ENCODE results near the gene SAMD13. TPM values are rescaled to one million over a fixed set of nuclear protein-coding genes. Genes with fewer than 3 reads are reported as not detected.

Gene SAMD13
- total and polyA plus RNA-seq, 2 of the 8 experiments (the other 6 are each of a cell fraction or from before 2014, with no cell fraction given), result 0.86 to 2.3 TPM

DNA sequence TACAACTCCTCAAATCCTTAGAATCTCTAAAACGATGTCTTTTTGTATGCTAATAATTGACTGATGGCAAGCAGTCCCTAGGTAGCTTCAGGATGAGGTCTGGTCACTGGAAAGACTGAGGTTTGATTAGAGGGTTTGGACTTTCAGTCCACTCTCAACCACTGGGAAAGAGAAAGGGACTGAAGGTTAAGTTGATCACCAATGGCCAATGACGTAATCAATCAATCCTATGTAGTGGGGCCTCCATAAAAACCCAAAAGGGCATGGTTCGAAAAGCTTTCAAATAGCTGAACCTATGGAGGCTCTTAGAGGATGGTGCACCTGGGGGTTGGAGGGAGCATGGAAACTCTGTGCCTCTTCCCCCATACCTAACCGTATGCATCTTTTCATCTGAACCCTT lies 57.2 kb downstream of the SAMD13 start:
- H3K9me3 ChIP-seq (ENCODE audit: insufficient read depth in 2 of 2, low read depth in 1 of 2, low read length in 1 of 2), result no peaks in the 10 kb centered on the region
- no peaks in the 10 kb centered on the region for H3K23me2 ChIP-seq (ENCODE audit: low read depth, low read length)
- no peak overlapping the region for H2AK5ac ChIP-seq (ENCODE audit: low read depth, low read length)
- H3K4me3 ChIP-seq (ENCODE audit: extremely low read depth in 1 of 4, insufficient read depth in 2 of 4, low read depth in 3 of 4, low read length in 4 of 4), result no peak overlapping the region
- no peaks in the 10 kb centered on the region for H3K36me3 ChIP-seq (ENCODE audit: control insufficient read depth in 2 of 4, insufficient read depth in 4 of 4, low read length in 3 of 4)
- no peak overlapping the region for H3K14ac ChIP-seq (ENCODE audit: insufficient read length)
- H3K4me1 ChIP-seq (replicated peaks in 1 of 4; ENCODE audit: control insufficient read depth in 3 of 4, insufficient read depth in 4 of 4, low read length in 3 of 4), result no peaks in the 10 kb centered on the region
- H3K18ac ChIP-seq (ENCODE audit: extremely low read depth, low read length), result no peak overlapping the region
- H2BK15ac ChIP-seq (ENCODE audit: low read length), result no peak overlapping the region
- H3K4ac ChIP-seq (replicated peaks; ENCODE audit: insufficient read length, low read depth, low read length), result no peak overlapping the region
- no peaks in the 10 kb centered on the region for H3K79me2 ChIP-seq (ENCODE audit: control insufficient read depth in 1 of 2, insufficient read depth in 2 of 2, low read length in 2 of 2)
- no peak overlapping the region for H2BK120ac ChIP-seq (replicated peaks; ENCODE audit: low read depth, low read length)
- no peak overlapping the region for H2BK12ac ChIP-seq (ENCODE audit: low read depth, low read length)
- ChIA-PET CTCF (ENCODE audit: partially characterized antibody) (no interaction called here), POLR2A (ENCODE audit: partially characterized antibody) (no interaction called here)
- no peak overlapping the region for H3K4me2 ChIP-seq (ENCODE audit: insufficient read depth in 1 of 2, low read depth in 2 of 2, low read length in 2 of 2)
- no peak overlapping the region for H3K27ac ChIP-seq (ENCODE audit: low read depth, low read length)
- FAIRE-seq (no peak), DNase-seq (ENCODE audit: low read depth in 1 of 2, low spot score in 2 of 2) (no peak)
- H4K8ac ChIP-seq (ENCODE audit: extremely low read depth, insufficient read depth, low read length), result no peak overlapping the region
- WGBS, 2 experiments (ENCODE audit: extremely low coverage in 1 of 2, insufficient coverage in 1 of 2, insufficient read length in 1 of 2, insufficient replicate concordance in 2 of 2, low coverage in 1 of 2, low lambda C conversion rate in 2 of 2, missing lambda C conversion rate in 1 of 2), result 93% methylated on average over 4 of the region's 4 CpGs; no CpG with 5 or more reads in 1 of the 2 experiments
- no peaks in the 10 kb centered on the region for H3K27me3 ChIP-seq (replicated peaks in 1 of 4; ENCODE audit: control insufficient read depth in 3 of 4, extremely low read depth in 1 of 4, insufficient read depth in 3 of 4, low read length in 3 of 4)
- no peak overlapping the region for H3K9ac ChIP-seq (replicated peaks in 1 of 4; ENCODE audit: extremely low read depth in 1 of 4, low read depth in 3 of 4, low read length in 3 of 4)
- H4K5ac ChIP-seq (ENCODE audit: insufficient read length, low read depth, low read length), result no peak overlapping the region
- no peak overlapping the region for H4K91ac ChIP-seq (replicated peaks; ENCODE audit: insufficient read length, low read length)
- no peak overlapping the region for H2AFZ ChIP-seq (ENCODE audit: low read length)
- H3K79me1 ChIP-seq (ENCODE audit: low read depth, low read length), result no peaks in the 10 kb centered on the region
- TF ChIP-seq CREB1 (IDR thresholded peaks at IDR 0.05), result no peak
- TF ChIP-seq, protein P1, sequence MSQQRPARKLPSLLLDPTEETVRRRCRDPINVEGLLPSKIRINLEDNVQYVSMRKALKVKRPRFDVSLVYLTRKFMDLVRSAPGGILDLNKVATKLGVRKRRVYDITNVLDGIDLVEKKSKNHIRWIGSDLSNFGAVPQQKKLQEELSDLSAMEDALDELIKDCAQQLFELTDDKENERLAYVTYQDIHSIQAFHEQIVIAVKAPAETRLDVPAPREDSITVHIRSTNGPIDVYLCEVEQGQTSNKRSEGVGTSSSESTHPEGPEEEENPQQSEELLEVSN (IDR thresholded peaks at IDR 0.05), result no peak
- TF ChIP-seq RAD21 (IDR thresholded peaks at IDR 0.05 in 1 of 2, conservative IDR thresholded peaks at IDR 0.05 in 1 of 2; ENCODE audit: low read depth in 2 of 2, low read length in 2 of 2), result no peak
- no peak for TF ChIP-seq ASH2L (IDR thresholded peaks at IDR 0.05; ENCODE audit: low read length)
- no peak for TF ChIP-seq RBBP5 (IDR thresholded peaks at IDR 0.05; ENCODE audit: borderline replicate concordance, low read depth, low read length)
- TF ChIP-seq CBX8 (IDR thresholded peaks at IDR 0.05; ENCODE audit: borderline replicate concordance, low read depth, low read length), result no peak
- TF ChIP-seq TAF7 (optimal IDR thresholded peaks at IDR 0.05; ENCODE audit: borderline replicate concordance, low read depth, low read length), result no peak
- TF ChIP-seq SIRT6 (IDR thresholded peaks at IDR 0.05; ENCODE audit: low read length), result no peak
- no peak for TF ChIP-seq CHD1 (IDR thresholded peaks at IDR 0.05; ENCODE audit: low read depth, low read length)
- TF ChIP-seq SRF (IDR thresholded peaks at IDR 0.05; ENCODE audit: low read depth, low read length), result no peak
- no peak for TF ChIP-seq CHD2 (IDR thresholded peaks at IDR 0.05; ENCODE audit: low read length)
- TF ChIP-seq SP4 (IDR thresholded peaks at IDR 0.05; ENCODE audit: low read length), result no peak
- TF ChIP-seq POLR2AphosphoS5 (IDR thresholded peaks at IDR 0.05; ENCODE audit: low read depth, low read length), result no peak
- no peak for TF ChIP-seq YY1 (IDR thresholded peaks at IDR 0.05; ENCODE audit: low read depth, low read length)
- no peak overlapping the region for H2BK20ac ChIP-seq (ENCODE audit: low read length)
- H3K23ac ChIP-seq (ENCODE audit: insufficient read length), result no peak overlapping the region
- H2BK5ac ChIP-seq (ENCODE audit: low read depth, low read length), result no peak overlapping the region
- H4K20me1 ChIP-seq (replicated peaks in 1 of 2; ENCODE audit: control insufficient read depth in 1 of 2, insufficient read depth in 2 of 2, low read length in 2 of 2), result no peaks in the 10 kb centered on the region
- no peak overlapping the region for H3K56ac ChIP-seq (replicated peaks; ENCODE audit: insufficient read length, low read depth, low read length)
